Osteocyte (in vitro differentiated cells): ENCODE data around the gene FZD7. TPM values are rescaled to one million over a fixed set of nuclear protein-coding genes. Genes with fewer than 3 reads are reported as not detected.

Experiments
- DNase-seq: peaks from one replicate; pipeline ENCODE4 v3.0.0; 2021; ENCODE audit warnings: mixed read lengths; ENCODE audit not compliant: unreplicated experiment; ENCODE audit errors: extremely low spot score
- H3K27ac Mint-ChIP-seq: one replicate; pipeline ENCODE4 v1.8.0; 2021; ENCODE audit warnings: mild to moderate bottlenecking, mixed read lengths; ENCODE audit not compliant: unreplicated experiment
- H3K27me3 Mint-ChIP-seq: one replicate; pipeline ENCODE4 v1.8.0; 2021; ENCODE audit warnings: mixed read lengths; ENCODE audit not compliant: unreplicated experiment
- H3K36me3 Mint-ChIP-seq: one replicate; pipeline ENCODE4 v1.8.0; 2021; ENCODE audit warnings: mixed read lengths; ENCODE audit not compliant: unreplicated experiment
- H3K4me1 Mint-ChIP-seq: one replicate; pipeline ENCODE4 v1.8.0; 2021; ENCODE audit warnings: mixed read lengths; ENCODE audit not compliant: unreplicated experiment
- H3K4me3 Mint-ChIP-seq: one replicate; pipeline ENCODE4 v1.8.0; 2021; ENCODE audit warnings: mild to moderate bottlenecking, moderate library complexity, mixed read lengths; ENCODE audit not compliant: unreplicated experiment
- H3K9me3 Mint-ChIP-seq: one replicate; pipeline ENCODE4 v1.8.0; 2021; ENCODE audit warnings: mixed read lengths; ENCODE audit not compliant: unreplicated experiment
- total RNA-seq: library from RNA; stranded (reverse); gene quantifications from 2 replicates; pipeline ENCODE4 v1.2.1, GENCODE V29; 2021
- TF ChIP-seq, protein P1 (sequence below): fragments of 200-600 bp; sonication (generic); IDR thresholded peaks from 2 replicates; pipeline ENCODE4 v1.5.0; 2021; ENCODE audit warnings: antibody characterized with exemption, mild to moderate bottlenecking, moderate library complexity

The FZD7 gene
- total RNA-seq, 1 donor from 2014 or later, result 37.0 TPM

- no peaks in the 10 kb centered on the region for H3K9me3 Mint-ChIP-seq
- DNase-seq, result no peak
Measured at GRCh38 chr2:202035941-202036372, 2.3 kb downstream of the FZD7 start.

DNA sequence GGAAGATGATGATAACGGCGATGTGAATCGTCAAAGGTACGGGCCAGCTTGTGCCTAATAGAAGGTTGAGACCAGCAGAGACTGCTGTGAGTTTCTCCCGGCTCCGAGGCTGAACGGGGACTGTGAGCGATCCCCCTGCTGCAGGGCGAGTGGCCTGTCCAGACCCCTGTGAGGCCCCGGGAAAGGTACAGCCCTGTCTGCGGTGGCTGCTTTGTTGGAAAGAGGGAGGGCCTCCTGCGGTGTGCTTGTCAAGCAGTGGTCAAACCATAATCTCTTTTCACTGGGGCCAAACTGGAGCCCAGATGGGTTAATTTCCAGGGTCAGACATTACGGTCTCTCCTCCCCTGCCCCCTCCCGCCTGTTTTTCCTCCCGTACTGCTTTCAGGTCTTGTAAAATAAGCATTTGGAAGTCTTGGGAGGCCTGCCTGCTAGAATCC lies 3.0 kb downstream of the FZD7 start:
- no peak overlapping the region for H3K27ac Mint-ChIP-seq
- H3K9me3 Mint-ChIP-seq, result no peaks in the 10 kb centered on the region
- H3K4me1 Mint-ChIP-seq, result peaks cover 14% of the 10 kb centered on the region
- peaks cover 2% of the 10 kb centered on the region for H3K36me3 Mint-ChIP-seq
- no peaks in the 10 kb centered on the region for H3K27me3 Mint-ChIP-seq
- no peak for DNase-seq
- H3K4me3 Mint-ChIP-seq, result no peak overlapping the region
- TF ChIP-seq, protein P1, sequence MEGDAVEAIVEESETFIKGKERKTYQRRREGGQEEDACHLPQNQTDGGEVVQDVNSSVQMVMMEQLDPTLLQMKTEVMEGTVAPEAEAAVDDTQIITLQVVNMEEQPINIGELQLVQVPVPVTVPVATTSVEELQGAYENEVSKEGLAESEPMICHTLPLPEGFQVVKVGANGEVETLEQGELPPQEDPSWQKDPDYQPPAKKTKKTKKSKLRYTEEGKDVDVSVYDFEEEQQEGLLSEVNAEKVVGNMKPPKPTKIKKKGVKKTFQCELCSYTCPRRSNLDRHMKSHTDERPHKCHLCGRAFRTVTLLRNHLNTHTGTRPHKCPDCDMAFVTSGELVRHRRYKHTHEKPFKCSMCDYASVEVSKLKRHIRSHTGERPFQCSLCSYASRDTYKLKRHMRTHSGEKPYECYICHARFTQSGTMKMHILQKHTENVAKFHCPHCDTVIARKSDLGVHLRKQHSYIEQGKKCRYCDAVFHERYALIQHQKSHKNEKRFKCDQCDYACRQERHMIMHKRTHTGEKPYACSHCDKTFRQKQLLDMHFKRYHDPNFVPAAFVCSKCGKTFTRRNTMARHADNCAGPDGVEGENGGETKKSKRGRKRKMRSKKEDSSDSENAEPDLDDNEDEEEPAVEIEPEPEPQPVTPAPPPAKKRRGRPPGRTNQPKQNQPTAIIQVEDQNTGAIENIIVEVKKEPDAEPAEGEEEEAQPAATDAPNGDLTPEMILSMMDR, result no peak

More at GRCh38 chr2:202035941-202036372, 2.3 kb downstream of the FZD7 start:
- Mint-ChIP-seq H3K36me3 (peaks cover 2% of the 10 kb centered on the region), H3K4me3 (no peak overlapping the region), H3K4me1 (peaks cover 20% of the 10 kb centered on the region), H3K27ac (no peak overlapping the region), H3K27me3 (no peaks in the 10 kb centered on the region)
- TF ChIP-seq, protein P1, result no peak

- H3K27ac Mint-ChIP-seq, result no peak overlapping the region
- TF ChIP-seq, protein P1, result no peak
- no peak for DNase-seq
- no peaks in the 10 kb centered on the region for H3K27me3 Mint-ChIP-seq
- peaks cover 9% of the 10 kb centered on the region for H3K4me1 Mint-ChIP-seq
- no peaks in the 10 kb centered on the region for H3K9me3 Mint-ChIP-seq
- peaks cover 2% of the 10 kb centered on the region for H3K36me3 Mint-ChIP-seq
- no peak overlapping the region for H3K4me3 Mint-ChIP-seq
Measured at GRCh38 chr2:202037086-202037485, 3.4 kb downstream of the FZD7 start.

DNA sequence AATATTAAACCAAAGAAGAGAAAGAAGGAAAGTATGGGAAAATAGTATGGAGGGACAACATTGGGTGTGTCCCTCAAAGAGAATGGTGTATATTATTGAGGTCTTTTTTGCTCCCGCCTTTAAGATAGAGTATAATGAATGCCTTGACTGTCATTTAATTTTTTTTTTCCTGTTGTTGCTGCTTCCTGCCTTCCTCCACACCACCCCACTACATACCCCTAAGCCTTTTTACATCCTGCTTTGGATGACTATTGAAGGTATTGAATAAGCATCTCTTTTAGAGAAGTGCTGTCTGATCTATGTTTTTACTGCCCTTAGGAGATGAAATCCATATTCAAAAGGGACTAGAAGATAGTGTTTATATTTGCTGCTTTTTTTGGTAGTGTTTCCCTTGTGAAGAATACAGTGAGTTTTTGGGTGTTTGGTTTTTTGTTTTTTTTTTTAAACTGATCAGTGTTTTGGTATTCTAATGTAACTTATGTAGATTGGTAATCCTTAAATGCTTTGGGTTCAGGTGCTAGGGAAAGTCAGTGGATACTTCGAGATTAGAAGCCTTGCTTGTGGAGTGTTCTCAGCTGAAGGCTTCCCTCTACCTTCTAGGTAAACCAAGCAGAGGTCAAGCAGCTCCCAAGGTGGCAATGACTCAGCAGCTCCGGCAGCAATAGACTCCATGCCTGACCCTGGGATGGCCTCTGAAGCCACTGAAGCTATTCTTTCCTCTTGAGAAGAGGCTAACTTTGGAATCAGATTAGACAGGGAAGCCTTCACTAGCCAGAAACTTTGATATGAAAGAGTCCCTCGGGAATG lies 5.0 kb downstream of the FZD7 start:
- H3K36me3 Mint-ChIP-seq, result peaks cover 2% of the 10 kb centered on the region
- DNase-seq, result no peak

More for the DNA sequence above, 5.0 kb downstream of the FZD7 start:
- H3K27me3 Mint-ChIP-seq, result no peaks in the 10 kb centered on the region
- peaks cover 2% of the 10 kb centered on the region for H3K4me1 Mint-ChIP-seq
- TF ChIP-seq, protein P1, result no peak
- H3K27ac Mint-ChIP-seq, result peak overlapping the region; percentile 86
- no peaks in the 10 kb centered on the region for H3K9me3 Mint-ChIP-seq
- H3K4me3 Mint-ChIP-seq, result peak overlapping the region; percentile 63
